Activated B cell treated with CpG ODN at 0.5 μM for 24 hours (primary cell): Measurements from ENCODE around the gene MAP3K2. TPM values are rescaled to one million over a fixed set of nuclear protein-coding genes. Genes with fewer than 3 reads are reported as not detected.
A peak's percentile ranks its signal among the peaks of the same experiment; 100 is the strongest.

Experiments
- ATAC-seq: fragments of 200-7000 bp; cut with Tn5 transposase; one replicate; pipeline ENCODE4 v1.10.0; 2021; ENCODE audit warnings: low read depth, mild to moderate bottlenecking, moderate library complexity
- CTCF ChIA-PET: fragments of 350-600 bp; sonication (Branson Sonifier 250); formaldehyde crosslinking; loops from one replicate; lab custom pipeline; 2021; ENCODE audit warnings: antibody characterized with exemption; lab: Charles Lee
- POLR2A ChIA-PET: fragments of 350-600 bp; sonication (Branson Sonifier 250); formaldehyde crosslinking; loops from one replicate; lab custom pipeline; 2021; ENCODE audit warnings: antibody characterized with exemption; lab: Charles Lee
- DNase-seq: peaks from one replicate; pipeline ENCODE4 v3.0.0; 2022
- H3K27ac Mint-ChIP-seq: one replicate; pipeline ENCODE4 v1.8.0; 2020; ENCODE audit warnings: mixed read lengths
- H3K27me3 Mint-ChIP-seq: one replicate; pipeline ENCODE4 v1.8.0; 2021; ENCODE audit warnings: mixed read lengths
- H3K36me3 Mint-ChIP-seq: one replicate; pipeline ENCODE4 v1.8.0; 2021; ENCODE audit warnings: low read depth, mixed read lengths
- H3K4me1 Mint-ChIP-seq: one replicate; pipeline ENCODE4 v1.8.0; 2021; ENCODE audit warnings: mixed read lengths
- H3K4me3 Mint-ChIP-seq: one replicate; pipeline ENCODE4 v1.8.0; 2020; ENCODE audit warnings: mild to moderate bottlenecking, mixed read lengths
- H3K9me3 Mint-ChIP-seq: one replicate; pipeline ENCODE4 v1.8.0; 2020; ENCODE audit warnings: mixed read lengths
- intact Hi-C: fragments of 100-400 bp; cut with micrococcal nuclease; formaldehyde crosslinking; loops from one replicate; pipeline ENCODE4 v1.15.1; 2024
- total RNA-seq: library from RNA; stranded (reverse); gene quantifications from 2 replicates; pipeline ENCODE4 v1.2.3, GENCODE V29; 2022
- TF ChIP-seq, protein P1 (sequence below): fragments of 200-600 bp; IDR thresholded peaks from one replicate; pipeline ENCODE4 v1.8.0; 2022; ENCODE audit warnings: antibody characterized with exemption, mild to moderate bottlenecking

Gene MAP3K2
- total RNA-seq, 1 donor from 2014 or later = 77.7 TPM

DNA sequence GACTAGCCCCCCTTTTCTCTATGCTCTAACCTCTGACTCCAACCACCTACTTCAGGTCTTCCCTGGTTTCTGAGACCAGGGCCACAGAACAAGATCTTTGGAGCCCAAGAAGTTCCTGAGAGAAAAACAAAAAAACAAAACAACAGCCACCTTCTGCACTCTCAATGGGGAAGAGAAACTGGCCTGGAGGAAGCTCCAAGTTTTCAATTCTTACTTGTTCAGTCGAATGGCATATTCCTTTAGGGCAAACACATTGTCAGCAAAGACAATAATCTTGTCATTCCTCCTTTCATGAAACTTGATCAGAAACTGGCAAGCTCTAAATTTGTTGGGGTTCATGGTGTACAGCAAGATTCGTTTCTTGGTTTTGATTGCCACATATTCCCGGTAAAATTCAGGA lies 108.8 kb downstream of the MAP3K2 start:
- ChIA-PET CTCF (interaction anchor here (1.6 kb wide), 1 partner anchor 200 kb away, joined by 5 read pairs; no protein-coding TSS in a partner anchor), POLR2A (interaction anchor here (1.1 kb wide), 1 partner anchor 15 kb away, joined by 3 read pairs; the partner anchor contains the start of gene ERCC3)
- no peak for DNase-seq
- TF ChIP-seq, protein P1, sequence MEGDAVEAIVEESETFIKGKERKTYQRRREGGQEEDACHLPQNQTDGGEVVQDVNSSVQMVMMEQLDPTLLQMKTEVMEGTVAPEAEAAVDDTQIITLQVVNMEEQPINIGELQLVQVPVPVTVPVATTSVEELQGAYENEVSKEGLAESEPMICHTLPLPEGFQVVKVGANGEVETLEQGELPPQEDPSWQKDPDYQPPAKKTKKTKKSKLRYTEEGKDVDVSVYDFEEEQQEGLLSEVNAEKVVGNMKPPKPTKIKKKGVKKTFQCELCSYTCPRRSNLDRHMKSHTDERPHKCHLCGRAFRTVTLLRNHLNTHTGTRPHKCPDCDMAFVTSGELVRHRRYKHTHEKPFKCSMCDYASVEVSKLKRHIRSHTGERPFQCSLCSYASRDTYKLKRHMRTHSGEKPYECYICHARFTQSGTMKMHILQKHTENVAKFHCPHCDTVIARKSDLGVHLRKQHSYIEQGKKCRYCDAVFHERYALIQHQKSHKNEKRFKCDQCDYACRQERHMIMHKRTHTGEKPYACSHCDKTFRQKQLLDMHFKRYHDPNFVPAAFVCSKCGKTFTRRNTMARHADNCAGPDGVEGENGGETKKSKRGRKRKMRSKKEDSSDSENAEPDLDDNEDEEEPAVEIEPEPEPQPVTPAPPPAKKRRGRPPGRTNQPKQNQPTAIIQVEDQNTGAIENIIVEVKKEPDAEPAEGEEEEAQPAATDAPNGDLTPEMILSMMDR = no peak
- no peak for ATAC-seq
- Mint-ChIP-seq H3K4me3 (no peak overlapping the region), H3K27ac (peak overlapping the region; percentile 63), H3K36me3 (peaks cover 94% of the 10 kb centered on the region), H3K27me3 (no peaks in the 10 kb centered on the region), H3K4me1 (peaks cover 31% of the 10 kb centered on the region), H3K9me3 (no peaks in the 10 kb centered on the region)
- intact Hi-C loops = loop anchor here (5.0 kb wide), 1 partner anchor 198 kb away; no protein-coding TSS in a partner anchor

DNA sequence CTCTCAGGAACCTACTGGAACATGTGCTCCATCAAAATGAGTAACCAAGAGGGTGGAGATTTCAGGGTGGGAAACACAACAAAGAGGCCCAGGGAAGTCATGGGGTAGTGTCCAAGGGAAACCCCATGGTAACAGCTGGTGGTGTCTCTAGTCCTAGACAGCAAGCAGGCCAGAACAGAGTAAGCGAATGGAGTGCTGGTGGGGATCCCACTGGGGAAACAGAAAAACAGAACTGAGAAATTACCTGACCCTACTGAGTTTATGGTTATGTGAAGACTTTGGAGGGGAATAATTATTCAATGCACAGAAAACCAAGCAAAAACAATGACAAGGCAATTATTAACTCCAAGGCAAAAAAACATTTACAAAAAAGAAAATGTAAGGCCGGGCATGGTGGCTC lies 110.7 kb downstream of the MAP3K2 start:
- peaks cover 93% of the 10 kb centered on the region for H3K36me3 Mint-ChIP-seq
- intact Hi-C loops = loop anchor here (5.0 kb wide), 1 partner anchor 200 kb away; no protein-coding TSS in a partner anchor
- no peak for DNase-seq
- TF ChIP-seq, protein P1 = no peak
- H3K27ac Mint-ChIP-seq = peak overlapping the region; percentile 56
- ATAC-seq = peak; percentile 50
- no peaks in the 10 kb centered on the region for H3K9me3 Mint-ChIP-seq
- POLR2A ChIA-PET = interaction anchor here (2.0 kb wide), 1 partner anchor 17 kb away, joined by 8 read pairs; the partner anchor contains the start of gene ERCC3
- H3K27me3 Mint-ChIP-seq = no peaks in the 10 kb centered on the region
- peaks cover 23% of the 10 kb centered on the region for H3K4me1 Mint-ChIP-seq
- H3K4me3 Mint-ChIP-seq = no peak overlapping the region
- CTCF ChIA-PET = no interaction called here

GRCh38 chr2:127275789-127276188 lies 112.0 kb downstream of the MAP3K2 start:
- intact Hi-C loops = loop anchor here (5.0 kb wide), 1 partner anchor 202 kb away; no protein-coding TSS in a partner anchor
- H3K4me1 Mint-ChIP-seq = peaks cover 21% of the 10 kb centered on the region
- ATAC-seq (no peak), DNase-seq (no peak)
- ChIA-PET POLR2A (no interaction called here), CTCF (no interaction called here)
- H3K27me3 Mint-ChIP-seq = no peaks in the 10 kb centered on the region
- TF ChIP-seq, protein P1 = no peak
- no peak overlapping the region for H3K27ac Mint-ChIP-seq
- H3K9me3 Mint-ChIP-seq = no peaks in the 10 kb centered on the region
- H3K4me3 Mint-ChIP-seq = no peak overlapping the region
- H3K36me3 Mint-ChIP-seq = peaks cover 90% of the 10 kb centered on the region

GRCh38 chr2:127275356-127275755 lies 112.4 kb downstream of the MAP3K2 start:
- no peak overlapping the region for H3K4me3 Mint-ChIP-seq
- H3K27me3 Mint-ChIP-seq = no peaks in the 10 kb centered on the region
- no peaks in the 10 kb centered on the region for H3K9me3 Mint-ChIP-seq
- peaks cover 21% of the 10 kb centered on the region for H3K4me1 Mint-ChIP-seq
- ATAC-seq (no peak), DNase-seq (no peak)
- H3K36me3 Mint-ChIP-seq = peaks cover 91% of the 10 kb centered on the region
- ChIA-PET POLR2A (no interaction called here), CTCF (no interaction called here)
- H3K27ac Mint-ChIP-seq = no peak overlapping the region
- intact Hi-C loops = loop anchor here (5.0 kb wide), 1 partner anchor 202 kb away; no protein-coding TSS in a partner anchor
- TF ChIP-seq, protein P1 = no peak

DNA sequence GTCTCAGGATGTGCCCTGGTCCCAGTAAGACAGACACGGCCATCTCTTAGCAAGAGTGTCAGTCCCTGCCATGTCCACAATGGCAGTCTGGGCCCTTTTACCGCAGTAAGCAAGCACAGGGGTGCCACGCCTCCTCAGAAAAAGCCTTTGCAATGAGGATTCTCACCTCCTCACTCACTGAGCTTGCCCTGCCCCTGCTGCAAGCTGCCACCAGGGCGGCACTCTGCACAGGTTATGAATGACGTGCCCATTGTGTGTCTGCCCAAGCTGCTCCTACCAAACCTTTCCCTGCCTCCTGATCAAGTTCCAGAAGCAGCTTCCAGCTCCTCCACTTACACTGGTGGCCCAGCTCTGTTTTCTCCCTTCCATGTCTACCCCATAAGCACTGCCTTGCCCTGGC lies 117.1 kb downstream of the MAP3K2 start:
- Mint-ChIP-seq H3K27me3 (no peaks in the 10 kb centered on the region), H3K36me3 (peaks cover 86% of the 10 kb centered on the region), H3K9me3 (no peaks in the 10 kb centered on the region), H3K27ac (no peak overlapping the region), H3K4me3 (no peak overlapping the region), H3K4me1 (no peaks in the 10 kb centered on the region)
- POLR2A ChIA-PET = no interaction called here
- TF ChIP-seq, protein P1 = no peak
- DNase-seq (no peak), ATAC-seq (no peak)
- intact Hi-C loops = no loop called here
- CTCF ChIA-PET = interaction anchor here (1.3 to 1.4 kb wide), 2 partner anchors 203 to 208 kb away, joined by 5 read pairs; no protein-coding TSS in a partner anchor
